Activated gamma-delta T cell treated with anti-CD3 and anti-CD28 coated beads, Interleukin-2, amount 50 U/mL, for 16 hours (primary cell): ENCODE results near the gene NSUN2.

Experiments
- DNase-seq: peaks from one replicate; pipeline ENCODE4 v3.0.0-alpha.2; 2020; ENCODE audit warnings: low read depth

The NSUN2 gene

DNA sequence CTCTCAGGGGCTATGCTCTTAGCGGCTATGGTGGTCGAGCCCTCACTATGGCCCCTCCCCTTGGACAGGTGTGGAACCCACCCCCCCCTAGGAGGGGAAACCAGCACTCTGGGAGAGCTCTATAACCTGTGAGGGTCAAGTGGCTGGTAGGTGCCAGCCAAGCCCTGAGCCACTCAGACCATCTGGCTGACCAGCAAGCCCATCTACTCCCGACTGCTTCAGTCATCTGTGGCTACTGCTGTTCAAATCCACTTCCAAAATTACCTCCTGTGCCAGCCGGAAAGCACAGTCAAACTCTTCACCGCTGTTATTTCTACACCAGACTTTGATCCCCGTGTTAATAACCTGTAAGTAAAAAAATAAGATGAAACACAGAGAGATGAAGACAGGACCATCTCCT is 28.5 kb downstream of the NSUN2 start:
- no peak for DNase-seq

DNA sequence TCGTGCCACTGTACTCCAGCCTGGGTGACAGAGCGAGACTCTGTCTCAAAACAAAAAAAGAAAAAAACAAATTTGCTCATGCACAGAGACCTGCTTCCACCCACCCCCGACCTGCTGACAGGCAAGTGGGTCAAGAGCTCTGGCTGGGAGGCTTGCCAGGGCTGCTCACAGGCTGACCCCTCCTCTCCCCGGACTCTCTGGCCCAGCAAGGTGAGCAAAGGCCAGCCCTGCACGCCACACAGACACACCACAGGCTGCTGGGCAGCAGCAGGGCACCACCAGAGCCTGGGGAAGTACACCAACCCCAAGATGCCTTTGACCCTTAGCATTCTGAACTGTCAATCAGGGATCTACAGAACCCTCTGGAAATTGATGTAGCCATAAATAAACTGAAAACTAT is 29.2 kb downstream of the NSUN2 start:
- DNase-seq: no peak

DNA sequence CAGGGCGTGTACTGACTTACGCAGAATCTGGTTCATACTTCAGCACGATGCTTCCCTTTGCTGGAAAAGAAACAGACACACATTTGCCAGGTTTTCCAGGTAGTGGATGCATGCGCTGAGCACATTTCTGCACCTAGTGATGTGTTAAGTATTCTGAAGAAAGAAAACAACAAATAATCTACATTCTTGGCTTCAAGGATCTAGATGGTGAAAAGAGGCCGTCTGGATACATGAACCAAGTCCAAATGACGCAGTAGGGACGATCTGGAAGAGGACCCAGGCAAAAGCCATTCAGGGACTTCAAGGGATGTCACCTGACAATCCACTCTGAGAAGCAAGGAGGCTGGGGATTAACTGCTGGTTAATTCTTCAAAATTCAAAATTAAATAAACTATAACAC is 30.4 kb downstream of the NSUN2 start:
- DNase-seq: no peak

DNA sequence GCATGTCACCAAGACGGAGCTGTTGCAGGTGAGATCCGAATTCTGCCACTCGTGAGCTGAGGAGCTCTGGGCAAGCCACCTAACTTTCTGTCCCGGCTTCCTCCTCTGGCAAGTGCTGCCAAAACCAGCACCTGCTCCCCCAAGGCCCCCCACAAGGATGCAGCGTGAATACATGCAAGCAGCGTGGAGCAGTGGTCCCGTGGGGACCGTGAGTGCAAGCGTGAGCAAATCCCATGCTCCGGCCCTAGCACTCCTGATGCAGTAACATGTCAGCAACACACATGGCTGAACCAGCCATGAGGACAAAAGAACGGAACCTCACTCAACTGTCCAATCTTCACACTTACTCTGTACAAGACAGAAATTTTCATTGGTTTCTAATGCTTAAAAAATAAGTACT is 31.0 kb downstream of the NSUN2 start:
- DNase-seq: no peak

GRCh38 chr5:6601271-6601670 is 31.6 kb downstream of the NSUN2 start:
- no peak for DNase-seq

GRCh38 chr5:6599739-6600138 is 33.1 kb downstream of the NSUN2 start:
- no peak for DNase-seq

- DNase-seq: no peak
Observed at GRCh38 chr5:6598351-6598900, 34.4 kb downstream of the NSUN2 start.

DNA sequence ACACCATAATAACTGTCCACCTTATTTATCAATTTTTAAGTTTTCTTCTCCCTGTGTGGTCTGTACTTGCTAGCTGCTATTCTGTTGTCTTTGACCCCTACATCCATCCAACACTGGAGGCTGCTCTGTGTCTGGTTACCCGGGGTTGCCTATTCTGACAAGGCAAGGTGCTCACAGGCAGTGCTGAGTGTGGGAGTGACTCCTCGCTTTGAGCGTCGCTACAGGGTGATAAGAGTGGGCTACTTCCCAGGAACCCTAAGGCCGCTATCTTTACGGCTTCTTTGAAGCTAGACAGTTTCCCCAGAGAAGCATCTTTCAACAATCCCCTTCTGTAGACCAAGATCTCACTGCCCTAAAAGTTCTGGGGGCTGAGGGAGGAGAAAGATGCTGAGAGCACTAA is 35.3 kb downstream of the NSUN2 start:
- no peak for DNase-seq

- DNase-seq: no peak
Observed at GRCh38 chr5:6596388-6596787, 36.5 kb downstream of the NSUN2 start.

DNA sequence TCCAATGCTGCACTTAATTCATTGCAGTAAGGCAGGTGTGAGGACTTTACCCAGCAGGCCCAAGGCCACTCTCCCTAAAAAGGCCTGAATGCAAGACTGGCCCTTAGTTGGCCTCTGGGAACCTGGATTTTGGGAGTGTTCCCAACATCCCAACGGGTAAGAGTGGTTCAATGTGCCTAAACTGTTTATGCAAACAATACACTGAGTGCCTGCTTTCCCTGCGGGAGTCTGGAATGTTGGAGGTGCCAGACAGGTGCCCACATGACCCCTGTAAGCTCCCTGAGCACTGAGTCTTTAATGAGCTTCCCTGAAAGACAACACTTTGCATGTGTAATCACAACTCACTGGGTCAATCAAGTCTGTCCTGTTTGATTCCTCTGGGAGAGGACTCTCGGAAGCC is 37.4 kb downstream of the NSUN2 start:
- no peak for DNase-seq

GRCh38 chr5:6594066-6594465 is 38.8 kb downstream of the NSUN2 start:
- no peak for DNase-seq

DNA sequence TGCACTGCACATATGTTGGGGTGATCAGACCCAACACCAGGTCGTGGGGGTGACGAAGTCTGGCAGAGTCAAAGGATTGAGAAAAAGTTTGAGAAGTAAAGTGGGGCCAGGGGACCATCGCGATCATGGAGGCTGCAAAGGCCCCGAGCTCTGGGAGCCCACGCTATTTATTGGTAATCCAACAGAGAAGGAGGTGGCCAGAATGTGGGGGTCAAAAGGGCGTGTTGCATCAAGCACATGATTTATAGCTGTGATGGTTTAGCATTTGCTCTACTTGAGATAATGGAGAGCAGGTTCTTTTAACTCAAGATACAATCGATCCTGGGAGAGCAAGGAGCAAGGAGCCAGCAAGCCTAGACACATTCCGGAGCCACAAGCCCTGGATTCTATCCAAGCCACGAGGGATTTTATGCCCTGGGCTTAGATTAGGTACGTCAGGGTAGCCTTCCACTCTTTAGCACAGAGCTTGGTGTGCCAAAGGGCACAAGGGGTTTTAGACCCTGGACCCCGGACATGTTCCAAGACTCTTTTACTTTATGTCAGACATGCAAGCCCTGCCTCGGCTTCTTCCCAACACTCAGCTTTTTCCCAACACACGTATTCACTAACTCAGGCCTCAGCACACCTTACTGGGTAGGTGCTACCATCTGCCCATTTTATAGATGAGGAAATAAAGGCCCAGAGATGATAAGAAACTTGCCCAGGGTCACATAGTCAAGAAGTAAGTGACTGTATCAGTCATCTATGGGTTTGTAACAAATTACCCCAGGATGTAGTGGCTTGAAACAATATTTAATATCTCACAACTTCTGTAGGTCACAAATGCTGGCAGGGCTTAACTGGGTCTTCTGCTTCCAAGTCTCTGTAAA is 39.5 kb downstream of the NSUN2 start:
- no peak for DNase-seq

DNA sequence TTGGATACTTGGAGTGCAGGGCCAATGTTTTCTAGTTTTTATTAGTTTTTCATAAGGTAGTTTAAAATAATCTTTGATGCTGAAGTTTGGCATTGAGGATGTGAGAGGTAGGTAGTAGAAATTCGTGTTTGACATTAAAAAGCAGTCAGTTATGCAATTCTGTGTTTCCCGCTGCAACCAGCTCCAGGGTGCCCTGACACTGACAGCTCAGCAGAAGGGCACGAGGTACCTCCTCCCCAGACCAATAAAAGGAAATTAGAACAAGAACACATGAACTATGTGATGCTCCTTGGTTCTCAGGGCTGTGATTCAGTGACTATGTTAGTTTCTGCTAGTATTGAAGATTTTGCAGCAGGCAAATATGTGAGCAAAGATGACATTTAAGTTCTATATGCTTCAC is 40.2 kb downstream of the NSUN2 start:
- no peak for DNase-seq

DNA sequence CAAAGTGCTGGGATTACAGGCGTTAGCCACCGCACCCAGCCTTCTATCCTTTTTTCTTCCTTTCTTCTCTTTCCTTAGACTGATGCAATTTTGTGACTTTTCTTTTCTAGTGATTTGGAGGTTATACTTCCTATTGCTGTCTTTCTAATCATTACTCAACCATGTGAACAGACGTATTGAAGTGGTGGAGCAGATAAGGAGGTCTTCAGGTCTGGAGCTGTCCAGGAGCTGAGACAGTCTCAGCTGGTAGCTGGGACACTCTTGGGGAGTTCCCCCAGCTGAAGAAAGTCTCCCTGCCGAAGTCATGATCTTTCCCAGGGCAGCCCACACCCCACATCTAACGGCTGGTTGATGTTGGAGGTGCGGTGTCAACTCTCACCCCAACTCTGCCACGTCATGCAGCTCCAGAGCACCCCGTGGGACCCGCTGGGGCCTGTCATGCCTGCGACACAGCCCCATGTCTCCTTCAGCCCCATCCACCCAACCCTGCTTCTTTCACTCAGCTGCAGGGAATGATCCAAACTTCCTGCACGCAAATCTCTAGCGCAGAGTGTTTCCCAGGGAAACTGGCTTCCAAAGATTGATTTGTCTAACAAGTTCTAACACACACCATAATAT is 41.1 kb downstream of the NSUN2 start:
- DNase-seq: no peak

DNA sequence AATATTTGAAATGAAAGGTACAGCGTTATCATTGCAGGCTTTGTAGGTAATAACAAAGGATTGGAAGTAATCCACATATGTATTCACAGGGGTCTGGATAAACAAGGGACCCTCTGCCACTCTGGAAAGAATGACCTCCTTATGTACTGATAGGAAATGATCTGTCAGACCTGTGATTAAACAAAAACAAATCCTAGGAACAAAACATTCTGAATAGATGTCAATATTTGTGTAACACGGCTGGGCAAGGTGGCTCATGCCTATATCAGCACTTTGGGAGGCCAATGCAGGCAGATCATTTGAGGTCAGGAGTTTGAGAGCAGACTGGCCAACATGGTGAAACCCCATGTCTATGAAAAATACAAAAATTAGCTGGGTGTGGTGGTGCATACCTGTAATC is 42.3 kb downstream of the NSUN2 start:
- no peak for DNase-seq

DNA sequence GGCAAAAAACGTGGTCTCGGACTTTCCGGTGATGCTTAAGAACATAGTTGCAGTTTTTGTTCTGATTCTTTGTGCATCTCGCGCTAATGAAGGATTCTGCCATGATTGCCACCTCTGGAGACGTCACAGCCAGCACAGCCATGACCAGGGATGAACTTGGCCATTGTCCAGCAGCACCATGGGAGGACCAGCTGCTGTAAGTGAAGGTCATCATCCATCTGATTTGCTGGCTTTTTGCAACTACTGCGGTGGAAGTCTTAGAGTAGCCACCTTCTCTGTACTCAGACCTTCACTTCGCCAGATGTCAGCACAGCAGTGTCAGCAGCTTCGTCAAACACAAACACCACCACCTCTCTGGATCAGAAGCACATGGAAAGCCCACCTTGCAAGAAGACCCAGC is 45.7 kb downstream of the NSUN2 start:
- DNase-seq: no peak

- DNase-seq: no peak
Observed at GRCh38 chr5:6586647-6587042, 46.2 kb downstream of the NSUN2 start.

DNA sequence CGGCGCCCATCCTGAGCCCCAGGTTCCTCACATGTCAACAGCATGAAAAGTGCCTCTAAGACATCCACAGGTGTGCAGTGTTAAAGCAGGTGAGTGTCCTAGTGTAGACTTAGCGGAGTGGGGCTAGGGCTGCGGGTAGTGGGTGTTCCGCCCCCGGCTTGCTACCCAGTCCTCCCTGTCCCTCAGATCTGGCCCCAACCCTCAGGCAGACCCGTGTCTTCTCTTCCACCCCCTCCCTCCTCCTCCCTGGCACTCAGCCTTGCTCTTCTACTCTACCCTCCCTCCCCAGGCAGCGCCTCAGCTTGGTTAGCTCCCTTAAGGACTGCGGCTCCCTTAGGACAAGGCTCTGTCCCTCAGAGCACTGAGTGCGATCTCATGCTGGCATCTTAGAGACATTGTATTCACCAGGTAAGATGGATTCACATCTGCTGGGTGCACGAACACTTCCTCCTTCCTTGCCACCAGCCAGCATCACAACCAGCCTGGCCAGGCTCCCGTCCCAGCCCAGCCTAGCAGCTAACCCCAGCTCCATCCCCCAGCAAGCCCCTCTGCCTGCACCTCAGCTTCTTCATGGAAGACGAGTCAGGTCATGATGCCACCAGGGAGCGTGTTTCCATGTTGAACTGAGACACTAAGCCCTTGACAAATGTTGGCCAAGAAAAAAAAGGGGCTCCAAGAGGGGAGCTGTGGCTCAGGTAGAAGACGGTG is 46.8 kb downstream of the NSUN2 start:
- DNase-seq: no peak

DNA sequence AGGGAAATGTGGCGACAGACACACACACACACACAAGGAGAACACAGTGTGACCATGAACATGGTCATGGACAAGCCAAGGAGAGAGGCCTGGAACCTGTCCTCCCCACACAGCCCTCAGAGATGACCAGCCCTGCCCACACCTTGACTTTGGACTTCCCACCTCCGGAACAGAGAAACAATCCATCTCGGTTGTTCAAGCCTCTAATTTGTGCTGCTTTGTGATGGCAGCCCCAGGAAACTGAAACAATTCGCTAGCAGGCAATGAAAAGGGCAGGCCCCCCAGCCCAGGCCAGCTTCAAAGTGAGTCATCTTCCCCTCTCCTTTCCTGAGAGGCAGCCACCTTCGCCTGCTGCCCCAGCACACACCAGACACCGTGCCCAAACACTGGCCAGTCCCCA is 47.7 kb downstream of the NSUN2 start:
- DNase-seq: no peak

DNA sequence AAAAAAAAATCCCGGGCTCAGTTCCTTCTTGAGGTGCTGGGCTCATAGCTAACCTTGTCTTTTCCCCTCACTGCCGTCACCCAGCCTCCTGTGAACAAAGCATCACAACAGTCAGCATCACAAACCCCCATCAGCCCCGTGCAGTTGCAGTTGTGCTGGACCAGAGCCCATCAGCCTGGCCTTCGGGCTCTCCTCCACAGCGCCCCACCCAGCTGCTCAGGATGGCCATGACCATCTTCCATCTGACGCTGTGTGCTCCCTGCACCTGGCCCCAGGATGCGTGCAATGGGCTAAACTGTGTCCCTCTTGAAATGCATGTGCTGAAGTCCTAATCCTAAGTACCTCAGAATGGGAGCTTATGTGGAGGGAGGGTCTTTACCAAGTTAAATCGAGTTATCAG is 48.1 kb downstream of the NSUN2 start:
- DNase-seq: no peak

- DNase-seq: no peak
Observed at GRCh38 chr5:6584101-6584645, 48.7 kb downstream of the NSUN2 start.

DNA sequence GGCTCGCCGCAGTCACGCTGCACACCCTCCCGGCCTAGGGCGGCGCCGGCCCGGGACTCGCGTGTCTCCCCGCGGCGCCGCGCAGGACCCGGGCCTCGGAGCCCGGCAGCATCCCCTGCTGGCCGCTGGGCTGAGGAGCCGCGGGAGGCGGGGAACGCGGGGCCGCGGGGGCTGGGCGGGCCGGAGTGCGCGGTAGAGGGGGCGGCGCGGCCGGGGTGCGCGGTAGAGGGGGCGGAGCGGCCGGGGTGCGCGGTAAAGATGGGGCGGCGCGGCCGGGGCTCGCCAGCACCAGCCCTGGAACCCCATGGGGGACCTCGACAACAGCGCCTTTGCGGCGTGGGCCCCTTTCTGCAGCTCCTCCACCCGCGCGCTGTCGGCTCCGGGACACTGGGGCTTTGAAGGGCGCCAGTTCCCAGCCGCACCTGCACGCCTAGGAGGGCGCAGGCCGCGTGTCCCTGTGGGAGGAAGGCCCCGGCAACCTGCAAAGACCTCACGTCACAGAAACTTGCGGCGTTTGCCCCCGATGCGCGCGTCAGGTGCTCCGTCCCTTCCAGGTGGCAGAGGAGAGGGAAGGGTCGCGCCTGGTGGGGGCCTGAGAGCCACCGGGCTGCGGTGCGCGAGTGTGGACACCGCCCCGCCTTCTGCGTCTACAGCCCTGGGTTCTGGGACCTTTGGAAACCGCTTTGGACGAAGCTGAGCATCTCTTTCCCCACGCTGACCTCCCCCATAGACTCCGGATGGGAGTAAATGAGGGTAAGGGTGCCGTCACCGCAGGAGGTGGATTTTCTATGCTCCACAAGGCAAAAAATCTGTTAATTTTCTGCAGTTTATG is 49.6 kb downstream of the NSUN2 start:
- no peak for DNase-seq
